ENCODE results near the gene SPARC. TPM values are rescaled to one million over a fixed set of nuclear protein-coding genes. Genes with fewer than 3 reads are reported as not detected.

Gene SPARC
- total RNA-seq, 1 donor from 2014 or later, result 1,314 TPM

DNA sequence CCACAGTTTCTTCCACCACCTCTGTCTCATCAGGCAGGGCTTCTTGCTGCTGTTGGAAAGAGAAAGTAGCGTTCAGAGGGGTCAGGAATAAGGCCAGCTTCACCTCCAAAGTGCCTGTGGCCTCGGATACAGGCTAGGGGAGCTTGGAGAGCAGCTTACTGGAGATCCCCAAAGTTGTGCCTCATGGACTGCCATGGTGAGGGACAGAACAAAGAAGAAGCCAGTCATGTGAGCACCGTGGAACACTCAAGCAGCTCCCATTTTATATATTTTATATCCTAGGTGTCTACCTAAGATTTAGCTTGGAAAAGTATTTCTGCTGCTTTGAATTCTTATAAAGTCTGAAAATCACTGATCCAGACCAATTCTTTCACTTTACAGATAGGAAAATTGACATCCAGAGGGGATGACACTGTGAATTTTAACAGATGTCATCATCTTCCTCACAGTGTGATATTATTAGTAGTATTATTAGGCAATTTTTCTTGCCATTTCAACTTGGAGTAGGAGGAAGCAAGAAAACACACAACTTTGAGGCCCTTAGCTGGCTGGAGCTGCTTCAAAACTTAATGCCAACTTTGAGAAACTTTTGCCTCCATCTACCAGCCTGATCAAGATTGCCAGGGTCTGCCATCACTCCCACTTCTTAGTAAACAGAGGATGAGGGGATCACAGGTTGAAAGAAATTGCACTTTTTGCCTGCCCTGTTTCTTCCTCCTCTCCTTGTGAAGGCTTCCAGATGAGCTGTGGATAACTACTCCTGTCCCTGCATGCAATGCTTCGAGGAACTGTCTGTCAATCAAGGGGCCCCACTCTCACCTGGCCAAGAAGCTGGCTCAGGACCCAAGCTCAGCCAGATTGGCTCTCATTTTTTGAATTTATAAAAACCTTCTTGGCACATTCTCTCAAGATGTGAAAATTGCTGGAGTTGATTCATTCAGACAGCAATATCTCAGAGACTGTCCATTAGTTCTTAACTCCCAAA, 11.8 kb downstream of the SPARC start:
- Histone ChIP-seq H3K36me3 (ENCODE audit: control insufficient read depth in 3 of 3, insufficient read depth in 3 of 3, low read length in 3 of 3) (peaks cover 29 to 48% (median 37%) of the 10 kb centered on the region in 3 donors), H3K27me3 (ENCODE audit: control insufficient read depth in 3 of 3, insufficient read depth in 3 of 3, low read length in 3 of 3) (no peaks in the 10 kb centered on the region), H3K9me3 (ENCODE audit: control insufficient read depth in 3 of 3, low read length in 3 of 3) (no peaks in the 10 kb centered on the region), H3K9ac (ENCODE audit: low read depth in 1 of 3, low read length in 3 of 3) (peak overlapping the region in 1 of 3 donors; percentile 25), H3K4me1 (ENCODE audit: control insufficient read depth in 3 of 3, insufficient read depth in 3 of 3, low read length in 3 of 3) (peaks cover 74 to 92% (median 76%) of the 10 kb centered on the region in 3 donors), H3K27ac (ENCODE audit: low read depth, low read length) (peak overlapping the region; percentile 84), H3K4me3 (ENCODE audit: low read length in 3 of 3) (no peak overlapping the region)

DNA sequence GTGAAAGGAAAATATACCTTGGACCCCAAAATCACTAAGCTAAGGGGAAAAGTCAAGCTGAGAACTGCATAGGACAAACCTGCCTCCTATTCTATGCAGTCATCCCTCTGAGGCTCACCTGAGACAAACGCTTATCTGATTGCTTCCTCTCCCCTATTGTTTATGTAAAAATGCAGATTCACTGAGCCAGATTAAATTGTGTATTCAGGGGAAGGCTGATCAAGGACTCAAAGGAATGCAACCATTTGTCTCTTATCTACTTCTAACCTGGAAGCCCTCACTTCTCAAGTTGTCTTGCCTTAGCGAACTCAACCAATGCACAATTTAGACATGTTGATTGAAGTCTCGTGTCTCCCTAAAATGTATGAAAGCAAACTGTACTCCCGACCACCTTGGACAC, 13.3 kb downstream of the SPARC start:
- Histone ChIP-seq H3K27me3 (ENCODE audit: control insufficient read depth in 3 of 3, insufficient read depth in 3 of 3, low read length in 3 of 3) (no peaks in the 10 kb centered on the region), H3K9me3 (ENCODE audit: control insufficient read depth in 3 of 3, low read length in 3 of 3) (no peaks in the 10 kb centered on the region), H3K9ac (ENCODE audit: low read depth in 1 of 3, low read length in 3 of 3) (no peak overlapping the region), H3K4me3 (ENCODE audit: low read length in 3 of 3) (no peak overlapping the region), H3K4me1 (ENCODE audit: control insufficient read depth in 3 of 3, insufficient read depth in 3 of 3, low read length in 3 of 3) (peaks cover 62 to 78% (median 63%) of the 10 kb centered on the region in 3 donors), H3K36me3 (ENCODE audit: control insufficient read depth in 3 of 3, insufficient read depth in 3 of 3, low read length in 3 of 3) (peaks cover 41 to 63% (median 50%) of the 10 kb centered on the region in 3 donors), H3K27ac (ENCODE audit: low read depth, low read length) (peak overlapping the region; percentile 72)

DNA sequence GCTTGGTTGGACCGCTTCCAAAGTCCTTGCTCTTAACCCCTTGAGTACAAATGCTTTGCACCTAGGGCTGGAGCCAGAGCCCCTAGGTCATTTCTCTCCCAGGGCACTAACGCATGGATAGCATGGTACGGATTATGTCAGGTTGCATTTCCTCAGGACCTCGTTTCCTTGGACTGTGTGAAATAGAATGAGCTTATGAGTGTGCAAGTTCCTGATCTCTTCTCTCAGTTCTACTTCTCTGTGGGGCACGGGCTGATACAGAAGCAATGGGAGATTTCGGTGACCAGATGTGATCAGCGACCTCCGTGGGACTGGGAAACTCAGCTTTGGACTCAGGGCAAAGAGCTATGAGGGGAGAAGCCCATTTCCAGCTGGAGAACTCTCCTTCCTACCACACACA, 14.2 kb downstream of the SPARC start:
- peaks cover 47 to 69% (median 56%) of the 10 kb centered on the region in 3 donors for H3K36me3 ChIP-seq (ENCODE audit: control insufficient read depth in 3 of 3, insufficient read depth in 3 of 3, low read length in 3 of 3)
- H3K9ac ChIP-seq (ENCODE audit: low read depth in 1 of 3, low read length in 3 of 3), result peak overlapping the region in 1 of 3 donors; percentile 26
- H3K27me3 ChIP-seq (ENCODE audit: control insufficient read depth in 3 of 3, insufficient read depth in 3 of 3, low read length in 3 of 3), result no peaks in the 10 kb centered on the region
- H3K4me3 ChIP-seq (ENCODE audit: low read length in 3 of 3), result no peak overlapping the region
- H3K9me3 ChIP-seq (ENCODE audit: control insufficient read depth in 3 of 3, low read length in 3 of 3), result no peaks in the 10 kb centered on the region
- peak overlapping the region; percentile 72 for H3K27ac ChIP-seq (ENCODE audit: low read depth, low read length)
- H3K4me1 ChIP-seq (ENCODE audit: control insufficient read depth in 3 of 3, insufficient read depth in 3 of 3, low read length in 3 of 3), result peaks cover 56 to 69% (median 58%) of the 10 kb centered on the region in 3 donors

DNA sequence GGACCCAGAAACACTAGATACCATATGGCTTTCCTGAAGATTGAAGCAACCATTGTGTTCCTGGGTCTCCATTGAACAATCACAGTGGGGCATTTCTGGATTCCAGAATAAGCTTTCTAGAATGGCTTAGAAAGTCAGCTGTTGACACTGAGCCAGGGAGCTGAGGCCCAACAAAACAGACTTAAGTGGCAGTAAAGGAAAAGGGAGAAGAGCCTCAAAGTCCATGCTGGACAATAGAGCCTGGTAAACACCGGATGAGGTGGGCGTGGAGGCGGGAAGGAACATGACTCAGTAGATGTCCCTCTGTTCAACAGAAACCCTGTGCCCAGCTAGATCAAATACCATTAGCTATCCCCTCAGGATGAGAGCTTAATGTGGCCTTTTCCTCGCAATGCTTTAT, 14.8 kb downstream of the SPARC start:
- H3K9ac ChIP-seq (ENCODE audit: low read depth in 1 of 3, low read length in 3 of 3), result peak overlapping the region in 1 of 3 donors; percentile 51
- peaks cover 51 to 74% (median 60%) of the 10 kb centered on the region in 3 donors for H3K36me3 ChIP-seq (ENCODE audit: control insufficient read depth in 3 of 3, insufficient read depth in 3 of 3, low read length in 3 of 3)
- H3K4me3 ChIP-seq (ENCODE audit: low read length in 3 of 3), result no peak overlapping the region
- H3K4me1 ChIP-seq (ENCODE audit: control insufficient read depth in 3 of 3, insufficient read depth in 3 of 3, low read length in 3 of 3), result peaks cover 51 to 64% (median 57%) of the 10 kb centered on the region in 3 donors
- no peaks in the 10 kb centered on the region for H3K9me3 ChIP-seq (ENCODE audit: control insufficient read depth in 3 of 3, low read length in 3 of 3)
- peak overlapping the region; percentile 72 for H3K27ac ChIP-seq (ENCODE audit: low read depth, low read length)
- H3K27me3 ChIP-seq (ENCODE audit: control insufficient read depth in 3 of 3, insufficient read depth in 3 of 3, low read length in 3 of 3), result no peaks in the 10 kb centered on the region

GRCh38 chr5:151670953-151671636, 15.6 kb downstream of the SPARC start:
- H3K27me3 ChIP-seq (ENCODE audit: control insufficient read depth in 3 of 3, insufficient read depth in 3 of 3, low read length in 3 of 3), result no peaks in the 10 kb centered on the region
- H3K4me3 ChIP-seq (ENCODE audit: low read length in 3 of 3), result no peak overlapping the region
- H3K36me3 ChIP-seq (ENCODE audit: control insufficient read depth in 3 of 3, insufficient read depth in 3 of 3, low read length in 3 of 3), result peaks cover 56 to 80% (median 64%) of the 10 kb centered on the region in 3 donors
- no peaks in the 10 kb centered on the region for H3K9me3 ChIP-seq (ENCODE audit: control insufficient read depth in 3 of 3, low read length in 3 of 3)
- peak overlapping the region; percentile 18 to 51 (median 47) for H3K9ac ChIP-seq (ENCODE audit: low read depth in 1 of 3, low read length in 3 of 3)
- H3K4me1 ChIP-seq (ENCODE audit: control insufficient read depth in 3 of 3, insufficient read depth in 3 of 3, low read length in 3 of 3), result peaks cover 51 to 60% (median 57%) of the 10 kb centered on the region in 3 donors
- peak overlapping the region; percentile 72 for H3K27ac ChIP-seq (ENCODE audit: low read depth, low read length)

GRCh38 chr5:151670083-151670686, 16.5 kb downstream of the SPARC start:
- H3K27me3 ChIP-seq (ENCODE audit: control insufficient read depth in 3 of 3, insufficient read depth in 3 of 3, low read length in 3 of 3), result no peaks in the 10 kb centered on the region
- no peak overlapping the region for H3K4me3 ChIP-seq (ENCODE audit: low read length in 3 of 3)
- H3K27ac ChIP-seq (ENCODE audit: low read depth, low read length), result no peak overlapping the region
- no peaks in the 10 kb centered on the region for H3K9me3 ChIP-seq (ENCODE audit: control insufficient read depth in 3 of 3, low read length in 3 of 3)
- peaks cover 55 to 60% (median 58%) of the 10 kb centered on the region in 3 donors for H3K4me1 ChIP-seq (ENCODE audit: control insufficient read depth in 3 of 3, insufficient read depth in 3 of 3, low read length in 3 of 3)
- no peak overlapping the region for H3K9ac ChIP-seq (ENCODE audit: low read depth in 1 of 3, low read length in 3 of 3)
- H3K36me3 ChIP-seq (ENCODE audit: control insufficient read depth in 3 of 3, insufficient read depth in 3 of 3, low read length in 3 of 3), result peaks cover 60 to 86% (median 71%) of the 10 kb centered on the region in 3 donors

GRCh38 chr5:151667083-151667482, 19.6 kb downstream of the SPARC start:
- Histone ChIP-seq H3K9ac (ENCODE audit: low read depth in 1 of 3, low read length in 3 of 3) (no peak overlapping the region), H3K4me1 (ENCODE audit: control insufficient read depth in 3 of 3, insufficient read depth in 3 of 3, low read length in 3 of 3) (peaks cover 54 to 61% (median 55%) of the 10 kb centered on the region in 3 donors), H3K27me3 (ENCODE audit: control insufficient read depth in 3 of 3, insufficient read depth in 3 of 3, low read length in 3 of 3) (no peaks in the 10 kb centered on the region), H3K9me3 (ENCODE audit: control insufficient read depth in 3 of 3, low read length in 3 of 3) (no peaks in the 10 kb centered on the region), H3K4me3 (ENCODE audit: low read length in 3 of 3) (no peak overlapping the region), H3K27ac (ENCODE audit: low read depth, low read length) (no peak overlapping the region), H3K36me3 (ENCODE audit: control insufficient read depth in 3 of 3, insufficient read depth in 3 of 3, low read length in 3 of 3) (peaks cover 55 to 82% (median 66%) of the 10 kb centered on the region in 3 donors)

- H3K27ac ChIP-seq (ENCODE audit: low read depth, low read length), result peak overlapping the region; percentile 56
- peak overlapping the region; percentile 3 to 22 (median 8) for H3K9ac ChIP-seq (ENCODE audit: low read depth in 1 of 3, low read length in 3 of 3)
- no peaks in the 10 kb centered on the region for H3K9me3 ChIP-seq (ENCODE audit: control insufficient read depth in 3 of 3, low read length in 3 of 3)
- peaks cover 42 to 75% (median 64%) of the 10 kb centered on the region in 3 donors for H3K36me3 ChIP-seq (ENCODE audit: control insufficient read depth in 3 of 3, insufficient read depth in 3 of 3, low read length in 3 of 3)
- H3K27me3 ChIP-seq (ENCODE audit: control insufficient read depth in 3 of 3, insufficient read depth in 3 of 3, low read length in 3 of 3), result no peaks in the 10 kb centered on the region
- H3K4me3 ChIP-seq (ENCODE audit: low read length in 3 of 3), result peak overlapping the region in 1 of 3 donors; percentile 5
- H3K4me1 ChIP-seq (ENCODE audit: control insufficient read depth in 3 of 3, insufficient read depth in 3 of 3, low read length in 3 of 3), result peaks cover 40 to 48% (median 42%) of the 10 kb centered on the region in 3 donors
These were observed 21.1 kb downstream of the SPARC start for GRCh38 chr5:151665613-151666012.

DNA sequence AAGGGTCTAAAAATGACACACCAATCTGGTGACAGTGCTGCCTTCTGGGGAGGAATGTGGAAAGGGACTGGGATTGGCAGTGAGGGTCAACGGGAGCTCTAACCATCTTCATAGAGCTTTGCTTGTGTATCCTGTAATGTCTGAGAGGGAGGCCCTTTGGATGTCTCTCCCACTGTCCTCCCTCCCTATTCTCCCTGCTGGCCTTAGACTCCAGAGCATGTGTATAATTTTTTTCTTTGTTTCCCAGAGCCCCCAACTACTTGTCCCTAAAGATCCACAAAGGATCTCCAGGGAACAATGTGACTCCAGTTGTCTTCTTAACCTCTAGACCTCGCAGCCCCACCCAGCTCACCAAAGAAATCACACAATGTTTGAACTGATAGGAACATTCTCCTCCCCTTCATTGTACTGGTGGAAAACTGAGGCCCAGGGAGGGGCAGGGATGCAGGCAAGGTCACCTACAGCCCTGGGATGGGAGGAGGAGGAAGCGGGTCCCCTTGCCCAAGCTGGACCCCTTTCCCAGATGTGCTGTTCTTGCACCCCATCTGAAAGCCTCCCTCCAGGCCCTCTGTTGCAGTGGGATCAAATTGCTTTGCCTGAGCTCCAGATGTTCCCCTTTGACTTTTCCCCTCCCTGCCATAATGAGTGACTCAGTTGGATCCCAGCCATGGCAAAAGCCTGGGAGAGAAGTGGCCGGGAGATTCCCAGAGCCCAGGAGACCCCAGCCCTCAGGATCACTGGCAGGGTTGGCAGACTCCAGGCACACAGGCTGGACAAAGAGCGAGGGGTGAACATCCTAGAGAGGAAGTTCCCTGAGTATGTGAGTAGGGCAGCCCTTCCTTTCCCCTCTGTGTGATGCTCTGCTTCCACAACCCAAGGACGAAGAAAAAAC, 21.8 kb downstream of the SPARC start:
- Histone ChIP-seq H3K36me3 (ENCODE audit: control insufficient read depth in 3 of 3, insufficient read depth in 3 of 3, low read length in 3 of 3) (peaks cover 36 to 68% (median 57%) of the 10 kb centered on the region in 3 donors), H3K4me1 (ENCODE audit: control insufficient read depth in 3 of 3, insufficient read depth in 3 of 3, low read length in 3 of 3) (peaks cover 37 to 45% (median 40%) of the 10 kb centered on the region in 3 donors), H3K4me3 (ENCODE audit: low read length in 3 of 3) (peak overlapping the region in 1 of 3 donors; percentile 5), H3K27me3 (ENCODE audit: control insufficient read depth in 3 of 3, insufficient read depth in 3 of 3, low read length in 3 of 3) (no peaks in the 10 kb centered on the region), H3K9ac (ENCODE audit: low read depth in 1 of 3, low read length in 3 of 3) (peak overlapping the region; percentile 8 to 76 (median 22)), H3K9me3 (ENCODE audit: control insufficient read depth in 3 of 3, low read length in 3 of 3) (no peaks in the 10 kb centered on the region), H3K27ac (ENCODE audit: low read depth, low read length) (peak overlapping the region; percentile 77)
